CMK (cell line): ENCODE data around the gene KCNJ5.

ENCODE experiments used
- DNase-seq: peaks from one replicate; pipeline ENCODE4 v3.0.0-alpha.2; 2010; ENCODE audit warnings: low read depth

KCNJ5 gene

DNA sequence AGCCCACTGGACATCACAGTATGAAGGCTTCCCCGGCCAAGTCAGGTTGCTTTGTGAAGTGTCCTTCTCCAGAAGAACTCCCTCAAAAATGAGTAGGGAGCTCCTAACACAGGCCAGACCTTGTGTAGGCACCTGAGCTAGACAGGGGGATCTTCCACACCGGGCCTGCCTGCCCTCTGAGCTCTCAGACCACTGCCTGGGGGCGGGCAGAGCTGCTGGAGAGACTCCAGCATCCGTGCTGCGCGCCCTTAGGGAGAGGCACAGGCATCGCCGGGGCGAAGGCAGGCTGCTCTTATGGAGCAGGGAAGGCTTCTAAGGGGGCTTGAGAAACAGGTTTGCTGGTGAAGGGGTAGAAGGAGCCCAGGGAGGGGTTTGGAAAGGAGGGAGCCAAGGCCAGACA is 4.4 kb downstream of the KCNJ5 start:
- DNase-seq = no peak

DNA sequence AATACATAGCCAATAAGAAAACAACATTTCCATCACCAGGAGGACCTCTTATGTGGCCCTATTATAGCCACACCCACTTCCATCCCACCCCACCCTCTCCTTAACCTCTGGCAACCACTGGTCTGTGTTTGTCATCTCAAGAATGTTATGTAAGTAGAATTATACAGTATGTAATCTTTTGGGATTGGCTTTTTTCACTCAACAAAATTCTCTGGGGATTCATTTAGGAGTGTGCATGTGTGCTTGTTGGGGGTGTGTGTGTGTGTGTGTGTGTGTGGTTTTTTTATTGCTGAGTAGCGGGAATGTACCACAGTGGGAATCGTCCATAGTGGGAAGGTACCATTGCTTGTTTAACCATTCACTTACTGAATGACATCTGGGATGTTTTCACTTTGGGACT is 5.2 kb downstream of the KCNJ5 start:
- no peak for DNase-seq

DNA sequence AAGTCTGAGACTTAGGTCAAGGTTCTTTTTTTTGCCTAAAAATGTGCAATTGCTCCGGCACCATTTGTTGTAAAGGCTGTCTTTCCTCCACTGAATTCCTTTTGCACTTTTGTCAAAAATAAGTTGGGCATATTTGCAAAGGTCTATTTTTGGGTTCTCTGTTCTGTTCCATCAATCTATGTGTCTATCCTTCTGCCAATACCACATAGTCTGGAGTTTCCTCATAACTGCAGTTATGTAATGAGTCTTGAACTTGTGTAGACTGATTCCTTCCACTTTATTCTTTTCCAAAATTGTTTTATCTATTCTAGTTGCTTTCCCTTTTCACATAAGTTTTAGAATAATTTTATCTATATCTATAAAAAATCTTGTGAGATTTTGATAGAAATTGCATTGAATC is 6.7 kb downstream of the KCNJ5 start:
- DNase-seq = no peak

DNA sequence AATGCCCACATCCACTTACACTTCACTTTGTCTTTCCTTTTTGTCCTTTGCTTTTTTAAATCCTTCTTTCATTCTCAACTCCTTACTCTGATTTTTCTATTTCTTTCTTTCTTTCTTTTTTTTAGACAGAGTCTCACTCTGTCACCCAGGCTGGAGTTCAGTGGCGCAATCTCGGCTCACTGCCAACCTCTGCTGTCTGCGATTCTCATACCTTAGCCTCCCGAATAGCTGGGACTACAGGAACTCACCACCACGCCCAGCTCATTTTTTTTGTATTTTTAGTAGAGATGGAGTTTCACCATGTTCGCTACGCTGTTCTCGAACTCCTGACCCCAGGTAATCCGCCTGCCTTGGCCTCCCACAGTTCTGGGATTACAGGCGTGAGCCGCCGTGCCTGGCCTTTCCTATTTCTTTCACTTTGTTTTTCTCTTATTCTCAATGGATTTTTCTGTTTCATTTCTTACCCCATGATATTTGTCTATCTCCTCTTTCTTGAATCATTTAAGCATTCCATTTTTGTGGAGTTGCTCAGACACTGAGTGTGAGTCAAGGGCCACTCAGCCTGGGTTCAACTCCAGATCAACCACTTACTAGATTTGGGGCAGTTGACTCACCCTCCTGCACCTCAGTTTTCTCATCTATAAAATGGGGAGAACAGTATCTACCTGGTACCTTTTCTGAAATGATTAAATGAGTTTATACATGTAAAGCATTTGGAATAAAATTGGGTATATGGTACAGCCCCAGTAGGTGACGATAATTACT is 7.6 kb downstream of the KCNJ5 start:
- no peak for DNase-seq

DNA sequence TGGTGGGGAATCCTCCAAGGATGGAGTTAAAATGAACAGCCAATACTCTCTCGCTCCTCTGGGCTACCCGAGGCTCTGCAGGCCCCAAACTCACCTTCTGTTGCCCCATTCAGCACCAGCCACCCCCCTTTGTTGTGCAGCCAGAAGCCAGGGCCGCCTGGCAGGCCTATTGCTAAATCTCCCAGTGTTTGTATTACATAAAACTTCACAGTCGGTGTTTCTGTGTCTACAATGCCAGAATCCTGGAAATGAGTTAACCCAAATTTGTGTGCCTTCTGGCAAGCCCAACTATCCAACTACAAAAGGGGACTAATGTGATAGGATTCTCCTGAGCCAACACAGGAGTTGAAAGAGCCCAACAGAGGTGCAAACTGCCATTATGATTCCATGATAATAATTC is 9.3 kb downstream of the KCNJ5 start:
- DNase-seq = no peak

DNA sequence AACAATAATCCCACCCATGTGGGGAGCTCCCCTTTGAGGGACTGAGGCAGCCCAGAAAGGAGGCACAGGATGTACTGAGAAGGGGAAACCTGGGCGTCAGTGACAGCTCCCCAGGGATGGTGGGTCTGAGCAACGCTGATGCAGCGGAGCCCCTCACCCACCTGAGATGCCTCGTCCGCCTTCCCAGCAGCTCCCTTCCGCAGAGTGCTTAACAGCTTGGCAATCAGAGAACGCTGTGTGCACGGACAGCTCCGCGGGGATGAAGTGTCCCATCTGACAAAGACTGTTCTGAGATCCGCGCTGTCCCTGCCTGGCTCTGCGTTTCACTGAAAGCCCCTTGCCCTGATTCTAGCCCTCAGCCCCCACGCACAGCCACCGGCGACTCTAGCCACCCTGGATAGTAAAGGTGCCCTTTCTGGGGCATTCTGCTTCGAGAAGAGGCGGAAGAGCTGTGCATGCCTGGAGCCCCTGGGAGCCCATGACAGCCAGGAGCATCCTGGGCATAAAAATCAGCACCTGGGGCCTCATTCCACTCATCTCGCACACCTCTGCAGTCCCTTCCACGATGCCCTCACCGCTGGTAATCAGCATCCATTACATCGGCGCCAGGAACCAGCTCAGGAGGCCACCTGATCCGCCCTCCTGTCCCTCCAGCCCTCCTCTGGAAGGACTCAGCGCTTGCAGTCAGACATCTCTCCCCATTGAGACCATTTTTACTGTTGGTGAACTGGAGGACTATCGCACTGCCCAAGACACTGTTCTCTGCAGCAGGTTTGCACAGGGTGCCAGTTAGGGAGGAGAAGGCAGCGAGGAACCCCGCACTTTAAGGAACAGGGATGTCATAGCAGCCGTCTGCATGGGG is 10.7 kb downstream of the KCNJ5 start:
- DNase-seq = no peak

DNA sequence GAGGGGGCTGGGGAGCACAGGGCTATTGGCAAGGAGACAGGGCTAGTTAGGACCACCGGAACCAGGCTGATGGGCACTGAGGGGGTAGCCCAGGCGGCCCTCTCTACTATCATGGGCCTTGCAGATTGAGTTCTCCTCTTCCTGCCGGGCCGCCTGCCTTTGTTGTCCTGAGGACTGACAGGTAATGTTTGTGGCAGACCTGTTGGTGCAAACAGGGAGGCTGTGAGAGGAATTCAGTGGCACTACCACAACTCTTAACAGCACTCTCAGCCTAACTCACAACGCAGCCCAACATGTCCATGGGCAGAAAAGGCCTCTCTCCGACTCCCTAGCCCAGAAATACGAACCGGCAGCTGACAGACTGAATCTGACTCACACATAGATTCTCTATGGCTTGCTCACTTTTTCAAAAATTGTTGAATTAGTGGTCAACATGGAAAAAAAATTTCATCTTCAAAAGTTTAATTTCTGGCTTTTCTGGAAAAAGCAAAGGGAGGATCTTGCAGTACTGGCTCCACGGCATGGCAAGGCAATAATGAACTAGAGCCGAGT is 11.4 kb downstream of the KCNJ5 start:
- DNase-seq = no peak

DNA sequence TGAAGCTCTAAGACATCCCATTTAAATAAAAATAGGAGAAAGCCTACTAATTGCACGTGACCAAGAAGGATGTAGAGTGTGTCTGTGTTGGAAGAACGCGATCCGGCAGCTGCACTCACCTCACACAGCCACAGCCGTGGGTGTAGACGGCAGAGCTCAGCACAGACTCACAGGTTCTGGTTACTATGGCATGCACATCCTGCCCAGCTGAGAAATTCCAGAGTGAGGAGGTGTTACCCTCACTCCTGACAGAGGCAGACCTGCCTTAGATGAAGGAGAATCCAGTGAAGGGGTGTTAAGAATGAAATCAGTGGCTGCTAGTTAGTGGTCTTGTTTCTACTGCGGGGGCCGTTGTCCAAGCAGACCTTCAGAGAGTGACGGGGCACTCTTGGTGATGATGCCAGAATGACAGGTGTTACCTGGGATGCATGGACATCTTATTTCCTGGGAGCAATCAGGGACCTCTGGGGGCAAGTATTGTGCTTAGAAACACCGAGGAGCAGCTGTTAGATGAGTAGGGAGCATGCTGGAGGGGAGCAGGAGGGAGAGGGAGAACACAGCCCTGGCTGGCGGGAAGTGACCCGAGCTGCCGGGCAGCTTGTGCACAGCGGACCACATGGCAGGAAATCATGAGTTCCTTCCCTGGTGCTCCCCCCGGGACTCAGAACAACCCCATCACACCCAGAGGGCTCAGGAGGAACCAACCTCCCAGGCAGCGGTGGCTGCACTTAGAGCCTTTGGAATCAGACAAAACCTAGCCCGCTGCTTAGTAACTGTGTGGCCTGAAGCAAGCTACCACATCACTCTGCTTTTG is 12.3 kb downstream of the KCNJ5 start:
- no peak for DNase-seq

DNA sequence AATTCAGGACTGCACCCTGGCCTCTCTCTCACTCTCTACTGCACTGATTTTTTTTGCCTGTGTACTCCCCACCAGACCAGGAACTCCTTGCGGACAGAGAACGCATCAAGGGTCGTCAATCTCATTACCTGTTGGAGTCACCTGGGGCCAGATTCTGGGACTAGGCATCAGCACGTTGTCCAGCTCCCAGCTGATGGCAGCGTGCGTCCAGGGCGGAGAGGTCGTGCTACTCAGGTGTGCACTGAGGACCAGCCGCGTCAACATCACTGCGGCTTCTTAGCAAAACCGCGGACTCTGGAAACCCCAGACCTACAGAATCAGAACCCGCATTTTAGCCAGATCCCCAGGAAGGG is 13.1 kb downstream of the KCNJ5 start:
- no peak for DNase-seq

DNA sequence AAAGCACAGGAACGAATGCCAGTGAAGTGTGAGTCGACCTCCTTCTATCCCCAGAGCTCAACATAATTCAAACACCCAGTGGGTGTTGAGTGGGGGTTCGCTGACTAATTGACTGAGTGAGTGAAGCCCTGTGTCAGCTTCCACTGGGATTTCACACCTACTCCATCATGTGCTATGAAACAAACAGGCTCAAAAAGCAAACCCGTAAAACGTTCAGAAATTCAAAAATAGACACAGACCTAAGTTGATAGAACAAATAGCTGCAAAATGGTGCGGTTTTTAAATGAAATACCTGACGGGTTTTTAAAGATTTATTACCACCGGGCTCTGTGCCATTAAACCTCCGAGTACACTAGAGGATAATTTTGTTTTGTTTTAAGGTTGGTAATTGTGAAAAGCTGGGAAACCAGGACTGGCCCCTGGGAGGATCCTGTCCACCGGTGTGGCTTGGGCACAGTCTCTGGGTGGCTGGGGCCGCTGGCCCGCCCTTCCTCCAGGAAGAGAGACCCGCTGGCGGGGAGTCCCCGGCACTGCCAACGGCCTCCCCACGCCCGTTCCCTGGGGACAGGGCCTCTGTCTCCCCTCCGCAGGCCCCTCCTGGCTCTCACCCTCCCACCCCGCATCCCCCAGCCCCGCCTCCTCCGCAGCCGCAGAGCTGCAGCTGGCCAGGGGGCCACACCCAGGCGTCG is 13.6 kb downstream of the KCNJ5 start:
- DNase-seq = peak; percentile 30

DNA sequence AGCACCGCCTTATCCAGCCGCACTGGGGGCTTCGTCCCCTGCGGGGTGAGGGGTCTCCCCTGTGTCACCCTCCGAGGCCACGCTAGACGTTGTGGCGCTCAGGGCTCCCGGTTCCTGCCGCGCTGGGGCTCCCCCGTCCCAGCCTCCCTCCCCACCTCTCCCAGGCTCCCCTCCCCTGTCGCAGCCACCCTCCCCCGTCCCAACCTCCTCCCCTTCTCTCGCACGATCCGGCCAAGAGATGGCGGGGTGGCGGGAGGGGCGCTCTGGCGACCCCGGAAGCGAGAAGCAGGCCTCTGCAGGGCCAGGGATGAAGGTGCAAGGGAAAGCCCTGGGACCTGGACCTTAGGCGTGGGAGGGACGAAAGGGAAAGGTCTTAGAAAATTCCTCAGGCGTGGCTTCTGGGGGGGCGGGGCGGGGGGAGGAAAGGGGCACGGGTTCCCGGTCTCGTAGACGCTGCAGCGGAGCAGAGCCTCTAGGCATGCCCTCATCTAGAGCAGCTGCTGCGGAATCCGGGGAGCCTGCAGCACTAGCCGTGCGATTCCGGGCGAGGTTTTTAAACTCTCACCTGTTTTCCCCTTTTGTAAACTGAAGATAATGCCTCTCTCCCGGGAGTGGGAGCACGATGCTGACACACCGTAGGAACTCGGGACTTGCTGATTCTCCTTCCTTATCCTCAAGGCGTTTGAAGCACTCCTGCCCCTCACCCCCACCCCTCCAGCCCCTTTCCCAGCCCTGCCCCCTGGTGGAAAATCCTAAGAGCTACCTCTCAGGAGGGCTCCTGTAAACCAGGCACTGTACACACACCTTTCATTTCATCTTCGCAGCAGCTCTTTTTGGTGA is 14.4 kb downstream of the KCNJ5 start:
- peak; percentile 66 for DNase-seq

DNA sequence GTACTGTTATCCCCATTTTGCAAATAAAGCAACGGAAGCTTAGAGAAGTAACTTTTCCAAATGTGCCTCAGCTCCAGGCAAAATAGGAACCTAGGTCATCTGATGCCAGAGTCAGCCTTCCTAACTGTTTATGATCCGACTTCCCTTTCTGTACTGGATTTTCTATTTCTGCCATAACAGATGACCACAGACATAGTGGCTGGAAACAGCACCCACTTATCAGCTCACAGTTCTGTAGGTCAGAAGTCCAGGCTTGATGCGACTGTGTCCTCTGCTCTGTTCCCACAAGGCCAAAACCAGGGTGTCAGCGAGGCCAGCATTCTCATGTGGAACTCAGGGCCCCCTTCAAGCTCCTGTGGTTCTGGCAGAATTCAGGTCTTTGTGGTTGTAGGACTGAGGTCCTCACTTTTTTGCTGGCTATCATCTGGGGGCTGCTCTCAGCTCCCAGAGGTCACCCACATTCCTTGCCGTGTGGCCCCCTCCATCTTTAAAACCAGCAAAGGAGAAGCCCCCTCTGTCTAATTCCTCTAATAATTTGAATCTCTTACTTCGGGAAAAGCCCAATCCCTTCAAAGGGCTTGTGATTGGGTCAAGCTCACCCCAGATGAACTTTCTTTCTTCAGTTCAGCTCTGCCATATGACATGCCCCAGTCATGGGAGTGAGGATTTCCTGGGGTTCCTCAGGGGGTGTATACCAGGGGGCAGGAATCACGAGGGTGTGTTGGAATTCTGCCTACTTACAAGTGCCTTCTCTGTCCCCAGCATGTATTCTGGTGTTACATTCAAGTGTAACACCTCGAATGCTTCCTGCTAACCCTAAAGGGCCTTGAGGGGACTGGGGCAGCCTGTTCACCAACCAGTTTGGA is 15.3 kb downstream of the KCNJ5 start:
- DNase-seq = peak; percentile 29

DNA sequence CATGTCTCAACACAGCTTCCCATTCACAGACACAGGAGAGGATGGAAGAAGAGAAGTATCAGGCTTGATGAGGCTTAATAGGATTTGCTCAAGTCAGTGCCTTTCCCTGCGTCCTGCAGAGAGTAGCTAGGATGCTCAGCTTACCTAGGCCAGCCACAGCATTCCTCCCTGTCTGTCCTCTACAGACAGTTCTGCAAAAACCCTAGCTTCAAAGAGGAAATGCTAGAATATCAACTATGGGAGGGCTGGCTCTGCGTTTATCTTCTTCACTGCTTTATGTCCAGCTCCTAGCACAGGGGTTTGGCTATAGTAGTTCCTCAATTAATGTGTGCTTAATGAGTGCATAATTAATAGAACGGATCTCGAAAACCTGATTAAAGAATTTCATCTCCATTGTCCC is 16.4 kb downstream of the KCNJ5 start:
- no peak for DNase-seq

DNA sequence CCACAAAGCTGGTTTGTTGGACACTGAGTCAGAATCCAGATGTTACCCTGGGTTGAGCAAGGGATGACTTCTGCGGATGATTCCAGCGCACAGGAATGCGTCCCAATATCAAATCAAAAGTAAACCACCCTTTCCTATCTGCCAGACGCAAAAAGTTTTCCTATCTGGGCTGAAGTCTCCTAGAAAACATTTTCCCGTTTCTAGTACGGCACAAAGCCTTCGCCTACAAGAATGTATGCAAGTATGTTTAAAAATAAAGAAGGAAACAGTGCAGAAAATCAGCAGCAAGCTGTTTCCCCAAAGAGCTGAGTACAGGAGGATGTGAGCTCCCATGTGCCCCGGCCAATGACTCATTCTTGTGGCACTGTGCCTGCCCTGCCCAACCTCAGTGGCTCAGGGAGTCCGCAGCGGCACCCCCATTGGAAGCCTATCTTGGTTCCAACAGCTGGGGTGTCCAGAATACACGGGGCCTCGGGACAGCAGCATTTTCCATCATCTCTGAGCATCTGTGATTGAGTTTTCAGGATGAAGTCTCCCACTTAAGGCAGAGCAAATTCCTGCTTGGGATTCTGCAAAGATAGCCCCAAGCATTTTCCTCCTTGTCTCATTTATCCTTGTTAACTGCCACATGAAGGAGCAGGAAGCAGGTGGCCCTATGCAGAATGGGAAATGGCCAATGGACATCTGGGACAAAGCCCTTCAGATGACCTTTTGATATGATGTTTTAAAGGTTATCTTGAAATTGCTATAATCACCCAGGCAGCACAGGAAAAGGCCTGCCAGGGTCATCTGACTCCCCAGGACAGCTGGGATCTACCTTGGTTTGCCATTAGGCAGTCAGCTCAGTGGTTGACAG is 17.5 kb downstream of the KCNJ5 start:
- DNase-seq = no peak

DNA sequence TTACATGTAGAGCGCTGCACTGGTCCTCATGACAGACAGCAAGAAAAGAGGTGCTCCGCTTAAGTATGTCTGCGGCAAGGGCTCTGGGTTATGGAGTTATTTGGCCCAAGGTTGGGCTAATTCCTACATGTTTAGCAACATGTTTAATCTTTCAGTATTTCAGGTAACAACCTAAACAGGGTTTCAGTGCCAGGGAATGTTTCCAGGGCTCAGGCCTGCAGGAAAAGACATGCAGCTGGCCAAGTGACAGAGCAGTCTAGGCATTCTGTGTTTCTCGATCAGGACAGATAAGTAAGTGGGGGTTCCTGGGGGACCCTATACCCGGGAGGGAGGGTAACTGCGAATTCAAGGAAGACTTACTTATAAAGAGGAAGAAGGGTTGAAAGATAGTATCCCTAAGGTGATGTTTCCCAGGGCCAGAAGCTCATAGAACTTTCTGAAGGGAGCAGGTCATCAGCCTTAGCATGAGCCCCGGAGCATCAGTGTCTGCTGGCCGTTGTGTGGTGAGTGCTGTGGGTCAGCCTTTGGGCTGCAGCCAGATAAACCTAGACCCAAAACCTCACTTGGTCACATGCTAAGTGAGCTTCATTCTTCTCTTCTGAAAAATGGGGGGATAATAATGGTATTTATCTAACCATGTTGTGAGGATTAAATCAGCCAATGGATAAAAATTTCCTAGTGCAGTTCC is 18.4 kb downstream of the KCNJ5 start:
- DNase-seq = no peak

DNA sequence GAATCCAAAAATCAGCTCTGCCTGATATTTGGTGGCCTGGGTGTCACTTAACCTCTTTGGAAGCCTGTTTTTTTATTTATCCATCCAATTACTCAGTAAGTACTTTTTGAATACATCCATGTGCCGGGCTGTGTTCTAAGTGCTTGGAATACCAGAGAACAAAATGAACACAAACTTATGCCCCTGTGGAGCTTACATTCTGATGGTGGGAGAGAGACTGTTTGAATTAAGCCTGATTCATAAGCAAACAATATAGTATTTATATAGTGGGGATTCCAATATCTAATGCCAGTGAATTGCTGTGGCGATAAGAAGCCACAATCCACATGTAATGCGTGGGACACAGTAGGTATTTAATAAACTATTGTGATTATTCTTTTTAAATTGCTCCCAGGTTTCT is 19.4 kb downstream of the KCNJ5 start:
- DNase-seq = no peak

DNA sequence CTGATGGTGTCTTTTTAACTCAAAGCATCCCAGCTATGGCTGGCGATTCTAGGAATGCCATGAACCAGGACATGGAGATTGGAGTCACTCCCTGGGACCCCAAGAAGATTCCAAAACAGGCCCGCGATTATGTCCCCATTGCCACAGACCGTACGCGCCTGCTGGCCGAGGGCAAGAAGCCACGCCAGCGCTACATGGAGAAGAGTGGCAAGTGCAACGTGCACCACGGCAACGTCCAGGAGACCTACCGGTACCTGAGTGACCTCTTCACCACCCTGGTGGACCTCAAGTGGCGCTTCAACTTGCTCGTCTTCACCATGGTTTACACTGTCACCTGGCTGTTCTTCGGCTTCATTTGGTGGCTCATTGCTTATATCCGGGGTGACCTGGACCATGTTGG is 20.1 kb downstream of the KCNJ5 start:
- DNase-seq = no peak

DNA sequence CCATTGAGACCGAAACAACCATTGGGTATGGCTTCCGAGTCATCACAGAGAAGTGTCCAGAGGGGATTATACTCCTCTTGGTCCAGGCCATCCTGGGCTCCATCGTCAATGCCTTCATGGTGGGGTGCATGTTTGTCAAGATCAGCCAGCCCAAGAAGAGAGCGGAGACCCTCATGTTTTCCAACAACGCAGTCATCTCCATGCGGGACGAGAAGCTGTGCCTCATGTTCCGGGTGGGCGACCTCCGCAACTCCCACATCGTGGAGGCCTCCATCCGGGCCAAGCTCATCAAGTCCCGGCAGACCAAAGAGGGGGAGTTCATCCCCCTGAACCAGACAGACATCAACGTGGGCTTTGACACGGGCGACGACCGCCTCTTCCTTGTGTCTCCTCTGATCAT is 20.5 kb downstream of the KCNJ5 start:
- no peak for DNase-seq
